PC-3 (cell line): ENCODE measurements around the gene GNRHR. TPM values are rescaled to one million over a fixed set of nuclear protein-coding genes. Genes with fewer than 3 reads are reported as not detected.
A peak's percentile ranks its signal among the peaks of the same experiment; 100 is the strongest.
"Not testable (repeated sequence)": the region's sequence is repeated elsewhere in the genome, so short reads cannot be mapped to it uniquely, and the experiment has no call there.

Experiments
- ATAC-seq: fragments of 200-7000 bp; cut with Tn5 transposase; 2 replicates; pipeline ENCODE4 v1.9.1; 2020; ENCODE audit warnings: mild to moderate bottlenecking, moderate library complexity
- BruUV-seq: library from RNA; stranded (reverse); fragments of 400-500 nt; replicated peaks from 2 replicates; lab custom pipeline; 2021; lab: Mats Ljungman, UMichigan
- CTCF ChIA-PET: fragments of 300-600 bp; sonication (Branson Sonifier 250); formaldehyde crosslinking; loops from one replicate; lab custom pipeline; 2022; ENCODE audit warnings: antibody characterized with exemption; lab: Charles Lee
- POLR2A ChIA-PET: fragments of 300-600 bp; sonication (Branson Sonifier 250); formaldehyde crosslinking; loops from one replicate; lab custom pipeline; 2022; ENCODE audit warnings: antibody characterized with exemption; ENCODE audit not compliant: unreplicated experiment; lab: Charles Lee
- DNase-seq: peaks from one replicate; pipeline ENCODE4 v3.0.0-alpha.2; 2015
- H2AFZ ChIP-seq: fragments of 300-600 bp; sonication (generic); 2 replicates; pipeline ENCODE4 v1.6.0; 2016; ENCODE audit warnings: antibody characterized with exemption, low read length
- H3F3A ChIP-seq: fragments of 300-600 bp; sonication (generic); one replicate; pipeline ENCODE4 v1.6.0; 2017; ENCODE audit warnings: antibody characterized with exemption, low read length, control low read depth, mild to moderate bottlenecking; ENCODE audit not compliant: unreplicated experiment
- H3K27ac ChIP-seq: fragments of 300-600 bp; sonication (generic); 2 replicates; pipeline ENCODE4 v1.5.1; 2016; ENCODE audit warnings: mild to moderate bottlenecking, low read length
- H3K27me3 ChIP-seq: fragments of 300-600 bp; sonication (generic); 2 replicates; pipeline ENCODE4 v1.6.1; 2016; ENCODE audit warnings: low read length, mixed read lengths
- H3K36me3 ChIP-seq: fragments of 300-600 bp; sonication (generic); 2 replicates; pipeline ENCODE4 v1.6.1; 2016; ENCODE audit warnings: low read depth, mixed run types, low read length, mixed read lengths
- H3K4me1 ChIP-seq: fragments of 300-600 bp; sonication (generic); 2 replicates; pipeline ENCODE4 v1.5.1; 2016; ENCODE audit warnings: low read length; ENCODE audit not compliant: insufficient read depth
- H3K4me2 ChIP-seq: fragments of 300-600 bp; sonication (generic); 2 replicates; pipeline ENCODE4 v1.6.0; 2016; ENCODE audit warnings: low read length
- H3K4me3 ChIP-seq: fragments of 300-600 bp; sonication (generic); 2 replicates; pipeline ENCODE4 v1.5.1; 2016; ENCODE audit warnings: mild to moderate bottlenecking, low read length, mixed read lengths
- H3K79me2 ChIP-seq: fragments of 300-600 bp; sonication (generic); 2 replicates; pipeline ENCODE4 v1.6.1; 2017; ENCODE audit warnings: low read length, mixed read lengths
- H3K9ac ChIP-seq: fragments of 300-600 bp; sonication (generic); 2 replicates; pipeline ENCODE4 v1.6.0; 2016; ENCODE audit warnings: mild to moderate bottlenecking, low read length
- H3K9me2 ChIP-seq: fragments of 300-600 bp; sonication (generic); replicated peaks from 2 replicates; pipeline ENCODE4 v1.6.1; 2016; ENCODE audit warnings: mixed run types, low read length, mixed read lengths
- H3K9me3 ChIP-seq: fragments of 300-600 bp; sonication (generic); 2 replicates; pipeline ENCODE4 v1.6.1; 2016; ENCODE audit warnings: low read length, mixed read lengths
- H4K20me1 ChIP-seq: fragments of 300-600 bp; sonication (generic); 2 replicates; pipeline ENCODE4 v1.6.1; 2016; ENCODE audit warnings: low read length, mixed read lengths
- EZH2 ChIP-seq: fragments of 300-600 bp; sonication (generic); IDR thresholded peaks from one replicate; pipeline ENCODE4 v1.6.1; 2017; ENCODE audit warnings: antibody characterized with exemption, mild to moderate bottlenecking, low read length; ENCODE audit not compliant: unreplicated experiment
- EZH2phosphoT487 ChIP-seq: fragments of 300-600 bp; sonication (generic); IDR thresholded peaks from 2 replicates; pipeline ENCODE4 v1.6.1; 2018; ENCODE audit warnings: mild to moderate bottlenecking, antibody characterized with exemption, low read length, borderline replicate concordance
- intact Hi-C: fragments of 100-400 bp; cut with micrococcal nuclease; formaldehyde crosslinking; loops from 2 replicates; pipeline ENCODE4 v1.9.0; 2023
- total RNA-seq: library from RNA; depleted of rRNA; stranded (reverse); fragments of >200 nt; gene quantifications from 2 replicates; pipeline ENCODE4 v1.2.3, GENCODE V29; 2014
- TF ChIP-seq, protein P1 (sequence below): fragments of 300-600 bp; sonication (generic); conservative IDR thresholded peaks from 2 replicates; pipeline ENCODE4 v1.5.1; 2017; ENCODE audit warnings: antibody characterized with exemption, low read depth, mild to moderate bottlenecking, low read length

Gene GNRHR
- total RNA-seq, 1 experiment from 2014 or later = not detected

DNA sequence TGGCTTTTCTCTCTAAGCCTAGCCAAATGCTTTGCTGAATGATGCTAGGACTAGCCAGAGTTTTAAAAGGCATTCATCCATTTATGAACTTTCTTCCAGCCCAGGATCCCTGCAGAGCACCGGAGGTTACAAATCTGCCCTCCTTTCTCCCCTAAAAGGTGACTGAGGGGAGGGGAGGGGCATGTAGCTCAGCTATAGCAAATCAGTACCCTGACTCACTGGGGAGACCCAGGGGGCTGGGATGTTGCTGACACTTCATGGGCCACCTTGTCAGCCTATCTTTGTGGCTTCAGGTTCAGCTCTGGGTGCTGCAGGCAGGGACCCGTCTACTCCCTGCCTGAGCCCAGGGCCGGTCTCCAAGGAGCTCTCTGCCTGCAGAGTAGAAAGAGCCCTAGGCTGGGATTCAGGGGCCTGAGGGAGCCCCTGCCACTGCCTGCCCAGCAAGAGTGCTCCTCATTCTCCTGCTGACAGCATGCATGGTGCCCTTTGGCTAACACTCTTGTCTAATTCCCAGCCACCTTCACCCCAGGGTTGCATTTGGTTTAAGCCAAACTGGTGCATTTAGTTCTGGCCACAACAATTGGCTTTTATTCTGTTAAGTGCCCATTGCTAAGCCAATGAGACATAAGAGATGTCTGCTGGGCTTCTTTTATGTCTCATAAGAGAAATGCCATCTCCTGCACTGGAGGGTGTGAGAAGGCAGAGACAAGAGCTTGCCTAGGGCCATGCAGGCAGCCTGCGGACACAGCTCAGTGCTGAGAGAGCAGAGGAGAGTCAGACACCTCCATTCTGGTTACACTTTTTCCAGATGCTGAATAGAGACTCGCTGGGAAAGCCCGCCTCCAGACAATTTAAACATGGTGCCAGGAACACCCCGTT, 41.3 kb downstream of the GNRHR start:
- POLR2A ChIA-PET = interaction anchor here (0.6 kb wide), 1 partner anchor 14 kb away, joined by 4 read pairs; no protein-coding TSS in a partner anchor
- H3K4me1 ChIP-seq = peaks cover 39% of the 10 kb centered on the region
- H3K27me3 ChIP-seq = no peaks in the 10 kb centered on the region
- no peaks in the 10 kb centered on the region for H3K9me3 ChIP-seq
- CTCF ChIA-PET = interaction anchor here (1.3 kb wide), 1 partner anchor 11 kb away, joined by 4 read pairs; the partner anchor contains the start of gene UBA6
- H3K4me3 ChIP-seq = 0 out of 2 replicates have a peak overlapping the region, but pooled peaks have one; percentile 11
- H2AFZ ChIP-seq = peak overlapping the region; percentile 22; the same call in 1 of the 2 replicates
- no peak for DNase-seq
- peak overlapping the region; percentile 58 for H3K4me2 ChIP-seq
- H3K79me2 ChIP-seq = peaks cover 27% of the 10 kb centered on the region
- no peak overlapping the region for H3K9ac ChIP-seq
- intact Hi-C loops = no loop called here
- H3K36me3 ChIP-seq = no peaks in the 10 kb centered on the region
- no TSS peak for BruUV-seq
- ATAC-seq = peak; percentile 10
- H3F3A ChIP-seq = no peaks in the 10 kb centered on the region
- peak overlapping the region; percentile 67 for H3K27ac ChIP-seq
- TF ChIP-seq, protein P1, sequence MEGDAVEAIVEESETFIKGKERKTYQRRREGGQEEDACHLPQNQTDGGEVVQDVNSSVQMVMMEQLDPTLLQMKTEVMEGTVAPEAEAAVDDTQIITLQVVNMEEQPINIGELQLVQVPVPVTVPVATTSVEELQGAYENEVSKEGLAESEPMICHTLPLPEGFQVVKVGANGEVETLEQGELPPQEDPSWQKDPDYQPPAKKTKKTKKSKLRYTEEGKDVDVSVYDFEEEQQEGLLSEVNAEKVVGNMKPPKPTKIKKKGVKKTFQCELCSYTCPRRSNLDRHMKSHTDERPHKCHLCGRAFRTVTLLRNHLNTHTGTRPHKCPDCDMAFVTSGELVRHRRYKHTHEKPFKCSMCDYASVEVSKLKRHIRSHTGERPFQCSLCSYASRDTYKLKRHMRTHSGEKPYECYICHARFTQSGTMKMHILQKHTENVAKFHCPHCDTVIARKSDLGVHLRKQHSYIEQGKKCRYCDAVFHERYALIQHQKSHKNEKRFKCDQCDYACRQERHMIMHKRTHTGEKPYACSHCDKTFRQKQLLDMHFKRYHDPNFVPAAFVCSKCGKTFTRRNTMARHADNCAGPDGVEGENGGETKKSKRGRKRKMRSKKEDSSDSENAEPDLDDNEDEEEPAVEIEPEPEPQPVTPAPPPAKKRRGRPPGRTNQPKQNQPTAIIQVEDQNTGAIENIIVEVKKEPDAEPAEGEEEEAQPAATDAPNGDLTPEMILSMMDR = no peak
- TF ChIP-seq EZH2 (no peak), EZH2phosphoT487 (no peak)
- no peaks in the 10 kb centered on the region for H4K20me1 ChIP-seq
- H3K9me2 ChIP-seq = no peaks in the 10 kb centered on the region

- H3K4me2 ChIP-seq = peak overlapping the region; percentile 58
- H2AFZ ChIP-seq = no peak overlapping the region
- DNase-seq (peak; percentile 77), ATAC-seq (peak; percentile 37)
- peaks cover 34% of the 10 kb centered on the region for H3K79me2 ChIP-seq
- no peaks in the 10 kb centered on the region for H3F3A ChIP-seq
- no peak overlapping the region for H3K9ac ChIP-seq
- H3K27ac ChIP-seq = peak overlapping the region; percentile 67
- no peaks in the 10 kb centered on the region for H3K27me3 ChIP-seq
- H3K4me3 ChIP-seq = no peak overlapping the region
- ChIA-PET CTCF (no interaction called here), POLR2A (interaction anchor here (0.6 kb wide), 1 partner anchor 15 kb away, joined by 4 read pairs; no protein-coding TSS in a partner anchor)
- BruUV-seq = no TSS peak
- peaks cover 39% of the 10 kb centered on the region for H3K4me1 ChIP-seq
- no peaks in the 10 kb centered on the region for H4K20me1 ChIP-seq
- intact Hi-C loops = no loop called here
- peaks cover 3% of the 10 kb centered on the region; the same call in 1 of the 2 replicates for H3K36me3 ChIP-seq
- H3K9me3 ChIP-seq = no peaks in the 10 kb centered on the region
- no peak for TF ChIP-seq EZH2phosphoT487
- no peaks in the 10 kb centered on the region for H3K9me2 ChIP-seq
Measured at GRCh38 chr4:67712000-67712625, 42.1 kb downstream of the GNRHR start.

- DNase-seq, H2AFZ ChIP-seq, ATAC-seq, intact Hi-C loops, BruUV-seq, POLR2A ChIA-PET, H3K27ac ChIP-seq, H3K9me2 ChIP-seq, H3K9me3 ChIP-seq, H3K9ac ChIP-seq, CTCF ChIA-PET, H3K27me3 ChIP-seq, H3K4me2 ChIP-seq, H3F3A ChIP-seq, H3K4me3 ChIP-seq, H4K20me1 ChIP-seq: not testable (repeated sequence)
- Histone ChIP-seq H3K36me3 (peaks cover 15% of the 10 kb centered on the region; the same call in 1 of the 2 replicates), H3K79me2 (peaks cover 67% of the 10 kb centered on the region), H3K4me1 (peaks cover 14% of the 10 kb centered on the region)
Measured at GRCh38 chr4:67706682-67707081, 47.5 kb downstream of the GNRHR start.
